ENCODE measurements around the gene CAP2. TPM values are rescaled to one million over a fixed set of nuclear protein-coding genes. Genes with fewer than 3 reads are reported as not detected.

Gene CAP2
- total RNA-seq, 1 experiment from 2014 or later: 11.5 TPM

- no peak overlapping the region for H3K9ac ChIP-seq (ENCODE audit: extremely low read depth, insufficient read length, low read length)
- no peak overlapping the region for H2BK120ac ChIP-seq (ENCODE audit: low read depth, low read length, poor library complexity, severe bottlenecking)
- H3K27me3 ChIP-seq (ENCODE audit: insufficient read depth, low read length): no peaks in the 10 kb centered on the region
- Mint-ChIP-seq H3K36me3 (ENCODE audit: insufficient read depth in 1 of 3, low read depth in 3 of 3) (peaks cover 6 to 14% (median 13%) of the 10 kb centered on the region in 3 experiments; a peak in 6 of 7 replicates), H3K27ac (peak overlapping the region in 1 of 3 experiments; percentile 74; a peak in 2 of 7 replicates), H3K27me3 (ENCODE audit: low read depth) (no peaks in the 10 kb centered on the region), H3K4me1 (peaks cover 6 to 9% of the 10 kb centered on the region in 2 experiments), H3K4me3 (no peak overlapping the region), H3K9me3 (peaks cover 12% of the 10 kb centered on the region in 2 experiments)
- no peak overlapping the region for H3K56ac ChIP-seq (ENCODE audit: insufficient read length, low read depth, low read length)
- no peak for TF ChIP-seq CTCF (conservative IDR thresholded peaks at IDR 0.05)
- H3K14ac ChIP-seq (ENCODE audit: insufficient read depth, low read length): no peak overlapping the region
- H3K79me2 ChIP-seq (ENCODE audit: insufficient read depth, low read length): no peaks in the 10 kb centered on the region
- no peak overlapping the region for H4K8ac ChIP-seq (replicated peaks; ENCODE audit: insufficient read length, low read depth, low read length)
- no peaks in the 10 kb centered on the region for H3K79me1 ChIP-seq (ENCODE audit: insufficient read depth, low read depth, low read length, poor library complexity, severe bottlenecking)
- H4K5ac ChIP-seq (ENCODE audit: insufficient read length, low read depth, low read length): no peak overlapping the region
- no CpG with 5 or more reads among the region's 8 CpGs for WGBS (ENCODE audit: extremely low coverage, insufficient read length, low lambda C conversion rate)
- no peaks in the 10 kb centered on the region for H3K9me3 ChIP-seq (ENCODE audit: control insufficient read depth, low read depth, low read length)
- no peak overlapping the region for H2BK12ac ChIP-seq (ENCODE audit: insufficient read length, low read depth, low read length)
- no peak overlapping the region for H3K4ac ChIP-seq (ENCODE audit: low read depth, low read length)
- no peaks in the 10 kb centered on the region for H4K20me1 ChIP-seq (ENCODE audit: control insufficient read depth, insufficient read depth, insufficient read length)
- no peak overlapping the region for H2BK15ac ChIP-seq (ENCODE audit: low read depth, low read length)
- H3K27ac ChIP-seq (ENCODE audit: insufficient read length, low read depth, low read length): no peak overlapping the region
- DNase-seq: no peak
- H3K4me1 ChIP-seq (ENCODE audit: insufficient read depth, low read length): no peaks in the 10 kb centered on the region; the same call in 1 of the 2 replicates
- H2AFZ ChIP-seq (ENCODE audit: low read length): no peak overlapping the region
- H3K4me2 ChIP-seq (ENCODE audit: insufficient read depth, insufficient read length, low read length): no peak overlapping the region
- no peak overlapping the region for H2BK5ac ChIP-seq (ENCODE audit: insufficient read length, low read length)
- no peaks in the 10 kb centered on the region for H3K23me2 ChIP-seq (ENCODE audit: insufficient read length, low read depth, low read length, poor library complexity, severe bottlenecking)
- no peak overlapping the region for H3K23ac ChIP-seq (ENCODE audit: insufficient read length, low read depth, low read length)
- no peak overlapping the region for H4K91ac ChIP-seq (ENCODE audit: insufficient read length, low read depth, low read length)
- H3K18ac ChIP-seq (ENCODE audit: insufficient read length, low read depth, low read length): no peak overlapping the region
- H2AK5ac ChIP-seq (ENCODE audit: insufficient read length, low read length): no peak overlapping the region
- no peak overlapping the region for H3T11ph ChIP-seq (ENCODE audit: low read length)
- no peak overlapping the region for H2BK20ac ChIP-seq (ENCODE audit: low read depth, low read length, poor library complexity, severe bottlenecking)
Observed at GRCh38 chr6:17405944-17406245, 12.5 kb downstream of the CAP2 start.
